HepG2 (cell line): ENCODE measurements around the gene KRTCAP2.

Experiments
- HHEX ChIP-seq: IDR thresholded peaks from 2 replicates; pipeline ENCODE4 v1.6.1; 2016; ENCODE audit warnings: control low read depth
- NFYB ChIP-seq: sonication (generic); formaldehyde crosslinking; IDR thresholded peaks from 2 replicates; pipeline ENCODE4 v1.4.0; 2020; ENCODE audit warnings: missing genetic modification reagents
- TFE3 ChIP-seq: IDR thresholded peaks from 2 replicates; pipeline ENCODE4 v1.6.1; 2016
- ZNF30 ChIP-seq: sonication (generic); formaldehyde crosslinking; IDR thresholded peaks from 2 replicates; pipeline ENCODE4 v1.5.0; 2020; ENCODE audit warnings: mild to moderate bottlenecking, missing genetic modification reagents

GRCh38 chr1:155128755-155129473 is 44.2 kb downstream of the KRTCAP2 start:
- TF ChIP-seq HHEX (CRISPR knock-in tag) (no peak), NFYB (CRISPR knock-in tag) (no peak), TFE3 (0 out of 2 replicates have a peak, but pooled peaks have one; percentile 46), ZNF30 (no peak)
